Measurements from ENCODE around the gene RPS18.
A peak's percentile ranks its signal among the peaks of the same experiment; 100 is the strongest.

Gene RPS18

DNA sequence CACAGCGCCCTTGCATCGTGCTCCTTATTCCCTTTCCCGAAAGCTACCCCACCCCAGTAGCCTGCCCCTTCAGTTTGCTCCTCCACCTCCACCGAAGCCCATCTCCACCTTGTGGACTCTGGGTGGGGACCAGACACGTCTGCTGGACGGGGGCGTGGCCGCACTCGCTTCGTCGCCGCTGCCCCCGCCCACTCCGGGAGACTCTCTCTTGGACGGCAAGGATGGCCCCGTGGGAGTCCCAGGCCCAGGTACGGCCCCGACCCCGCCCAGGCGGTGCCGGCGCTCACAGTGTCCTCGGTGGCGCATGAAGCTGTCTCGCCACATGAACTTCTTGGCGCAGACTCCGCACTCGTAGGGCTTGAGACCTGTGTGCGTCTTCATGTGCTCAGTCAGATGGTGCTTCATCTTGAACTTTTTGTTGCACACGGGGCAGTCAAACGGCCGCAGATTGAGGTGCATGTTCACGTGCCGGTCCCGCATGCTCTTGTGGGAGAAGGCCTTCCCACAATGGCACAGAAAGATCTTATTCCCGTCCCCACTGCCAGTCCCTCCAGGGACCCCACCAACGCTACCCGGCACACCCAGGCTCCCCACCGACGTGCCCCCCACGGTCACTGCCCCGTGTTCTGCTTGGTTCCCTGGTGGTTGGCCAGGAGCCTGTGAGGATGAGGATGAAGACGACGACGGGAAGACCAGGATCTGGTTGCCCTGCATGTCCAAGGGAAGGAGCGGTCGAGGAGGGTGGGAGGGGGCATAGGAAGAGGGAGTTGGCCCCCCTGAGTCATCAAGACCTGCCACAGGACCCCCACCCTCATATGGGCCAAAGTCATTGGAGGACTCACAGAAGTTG is 43.3 kb downstream of the RPS18 start:
- peaks cover 17% of the 10 kb centered on the region for H3K36me3 ChIP-seq (ENCODE audit: low read length)
- peak overlapping the region; percentile 94 for H3K27ac ChIP-seq (ENCODE audit: low read depth, low read length)
- no peaks in the 10 kb centered on the region for H4K20me1 ChIP-seq (ENCODE audit: low read depth, low read length)
- peak overlapping the region; percentile 95 for H3K4me3 ChIP-seq (ENCODE audit: insufficient read depth, low read length, poor library complexity, severe bottlenecking)
- peaks cover 36% of the 10 kb centered on the region for H3K79me2 ChIP-seq (ENCODE audit: insufficient read depth, low read length)
- no peak for TF ChIP-seq EZH2phosphoT487 (conservative IDR thresholded peaks at IDR 0.05; ENCODE audit: low read length)
- TF ChIP-seq, protein P1, sequence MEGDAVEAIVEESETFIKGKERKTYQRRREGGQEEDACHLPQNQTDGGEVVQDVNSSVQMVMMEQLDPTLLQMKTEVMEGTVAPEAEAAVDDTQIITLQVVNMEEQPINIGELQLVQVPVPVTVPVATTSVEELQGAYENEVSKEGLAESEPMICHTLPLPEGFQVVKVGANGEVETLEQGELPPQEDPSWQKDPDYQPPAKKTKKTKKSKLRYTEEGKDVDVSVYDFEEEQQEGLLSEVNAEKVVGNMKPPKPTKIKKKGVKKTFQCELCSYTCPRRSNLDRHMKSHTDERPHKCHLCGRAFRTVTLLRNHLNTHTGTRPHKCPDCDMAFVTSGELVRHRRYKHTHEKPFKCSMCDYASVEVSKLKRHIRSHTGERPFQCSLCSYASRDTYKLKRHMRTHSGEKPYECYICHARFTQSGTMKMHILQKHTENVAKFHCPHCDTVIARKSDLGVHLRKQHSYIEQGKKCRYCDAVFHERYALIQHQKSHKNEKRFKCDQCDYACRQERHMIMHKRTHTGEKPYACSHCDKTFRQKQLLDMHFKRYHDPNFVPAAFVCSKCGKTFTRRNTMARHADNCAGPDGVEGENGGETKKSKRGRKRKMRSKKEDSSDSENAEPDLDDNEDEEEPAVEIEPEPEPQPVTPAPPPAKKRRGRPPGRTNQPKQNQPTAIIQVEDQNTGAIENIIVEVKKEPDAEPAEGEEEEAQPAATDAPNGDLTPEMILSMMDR (IDR thresholded peaks at IDR 0.05; ENCODE audit: insufficient read depth, low read length, poor library complexity, severe bottlenecking): no peak
- peak overlapping the region; percentile 12 for H2AFZ ChIP-seq (ENCODE audit: low read depth, low read length, severe bottlenecking)
- H3K9me2 ChIP-seq (replicated peaks; ENCODE audit: insufficient read depth, low read length): no peaks in the 10 kb centered on the region
- H3K4me2 ChIP-seq (ENCODE audit: low read depth, low read length, poor library complexity, severe bottlenecking): peak overlapping the region; percentile 97
- H3K9ac ChIP-seq (ENCODE audit: low read length): peak overlapping the region; percentile 89
- H3K9me3 ChIP-seq (ENCODE audit: insufficient read depth, low read length): no peaks in the 10 kb centered on the region
- H3F3A ChIP-seq (ENCODE audit: insufficient read depth): peaks cover 66% of the 10 kb centered on the region
- H3K27me3 ChIP-seq (ENCODE audit: low read length): no peaks in the 10 kb centered on the region

DNA sequence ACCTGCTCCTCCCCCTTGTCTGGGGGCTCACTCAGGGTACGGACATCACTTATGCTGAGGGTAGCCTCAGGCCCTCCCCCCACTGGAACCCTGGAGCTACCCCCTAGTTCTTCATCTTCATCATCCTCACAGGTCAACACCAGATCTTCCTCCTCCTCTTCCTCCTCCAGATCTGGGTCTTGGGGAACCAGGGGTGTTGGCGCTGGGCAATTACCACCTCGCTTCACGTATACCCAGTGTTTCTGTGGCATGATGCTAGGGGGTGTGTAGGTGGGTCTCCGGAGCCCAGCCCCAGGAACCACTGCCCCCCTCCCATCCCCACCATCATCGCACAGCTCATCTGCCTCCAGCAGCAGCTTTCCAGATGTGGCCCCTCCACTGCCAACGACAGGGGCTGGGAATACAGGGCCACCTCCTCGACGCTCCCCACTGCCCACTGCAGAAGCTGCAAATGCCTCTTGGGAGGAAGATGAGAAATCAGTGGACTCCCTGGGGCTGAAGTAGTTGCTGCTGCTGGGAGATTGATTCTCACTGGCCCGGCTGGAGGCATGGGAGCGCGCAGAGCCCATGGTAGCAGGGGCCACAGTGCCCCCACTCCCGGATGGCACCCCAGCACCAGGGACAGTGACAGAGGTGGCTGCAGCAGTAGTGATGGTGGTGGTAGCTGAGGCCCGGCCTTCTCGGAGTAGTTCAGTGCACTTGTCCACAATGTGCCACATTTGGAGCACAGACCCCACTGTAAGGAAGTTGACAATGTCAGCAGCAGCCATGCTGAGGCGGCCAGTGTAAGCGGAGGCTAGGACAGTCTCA is 44.1 kb downstream of the RPS18 start:
- H3K4me2 ChIP-seq (ENCODE audit: low read depth, low read length, poor library complexity, severe bottlenecking): no peak overlapping the region
- H2AFZ ChIP-seq (ENCODE audit: low read depth, low read length, severe bottlenecking): no peak overlapping the region
- no peaks in the 10 kb centered on the region for H3K27me3 ChIP-seq (ENCODE audit: low read length)
- no peaks in the 10 kb centered on the region for H3K9me3 ChIP-seq (ENCODE audit: insufficient read depth, low read length)
- H3K9me2 ChIP-seq (replicated peaks; ENCODE audit: insufficient read depth, low read length): no peaks in the 10 kb centered on the region
- no peak overlapping the region for H3K4me3 ChIP-seq (ENCODE audit: insufficient read depth, low read length, poor library complexity, severe bottlenecking)
- peaks cover 38% of the 10 kb centered on the region for H3K79me2 ChIP-seq (ENCODE audit: insufficient read depth, low read length)
- no peaks in the 10 kb centered on the region for H4K20me1 ChIP-seq (ENCODE audit: low read depth, low read length)
- peaks cover 21% of the 10 kb centered on the region for H3K36me3 ChIP-seq (ENCODE audit: low read length)
- TF ChIP-seq EZH2phosphoT487 (conservative IDR thresholded peaks at IDR 0.05; ENCODE audit: low read length): no peak
- TF ChIP-seq, protein P1 (IDR thresholded peaks at IDR 0.05; ENCODE audit: insufficient read depth, low read length, poor library complexity, severe bottlenecking): no peak
- peaks cover 69% of the 10 kb centered on the region for H3F3A ChIP-seq (ENCODE audit: insufficient read depth)
- no peak overlapping the region for H3K9ac ChIP-seq (ENCODE audit: low read length)
- no peak overlapping the region for H3K27ac ChIP-seq (ENCODE audit: low read depth, low read length)

DNA sequence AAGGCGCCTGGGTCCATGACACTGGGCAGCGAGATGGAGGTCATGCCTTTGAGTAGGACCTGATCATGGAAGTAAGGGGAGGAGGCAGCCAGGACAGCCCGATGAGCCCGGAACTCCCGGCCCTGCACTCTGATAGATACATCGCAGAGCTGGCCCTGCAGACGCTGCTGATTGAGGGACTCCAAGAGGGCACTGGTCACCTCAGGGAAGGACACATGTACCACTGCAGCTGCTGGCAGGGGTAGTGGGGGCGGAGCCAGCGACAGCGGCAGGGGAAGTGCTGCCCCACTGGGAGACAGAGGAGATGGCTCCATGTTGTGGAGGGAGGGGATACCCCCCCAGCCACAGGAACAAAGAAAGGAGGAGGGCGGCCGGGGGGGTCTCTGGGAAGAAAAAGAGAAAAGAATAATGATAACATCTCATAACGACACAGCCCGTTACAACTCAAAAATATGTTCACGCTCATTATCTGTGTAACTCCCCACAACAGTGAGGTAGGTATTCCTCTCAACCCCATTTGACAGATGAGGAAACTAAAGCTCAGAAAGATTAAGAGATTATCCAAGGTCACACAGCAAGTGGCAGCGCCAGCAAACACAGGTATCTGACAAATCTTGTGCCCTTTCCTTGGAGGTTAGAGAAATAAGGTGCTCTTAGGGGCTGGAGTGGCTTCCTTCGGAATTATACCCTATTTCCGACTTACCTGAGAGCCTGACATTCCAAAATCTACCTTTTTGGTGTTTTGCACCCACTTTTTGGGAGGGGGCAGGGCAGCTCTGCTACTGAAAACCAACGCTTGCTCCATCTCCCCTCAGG is 44.9 kb downstream of the RPS18 start:
- TF ChIP-seq EZH2phosphoT487 (conservative IDR thresholded peaks at IDR 0.05; ENCODE audit: low read length): no peak
- TF ChIP-seq, protein P1 (IDR thresholded peaks at IDR 0.05; ENCODE audit: insufficient read depth, low read length, poor library complexity, severe bottlenecking): no peak
- Histone ChIP-seq H3F3A (ENCODE audit: insufficient read depth) (peaks cover 65% of the 10 kb centered on the region), H3K9me2 (replicated peaks; ENCODE audit: insufficient read depth, low read length) (no peaks in the 10 kb centered on the region), H3K27ac (ENCODE audit: low read depth, low read length) (peak overlapping the region; percentile 16), H3K4me3 (ENCODE audit: insufficient read depth, low read length, poor library complexity, severe bottlenecking) (peak overlapping the region; percentile 66), H2AFZ (ENCODE audit: low read depth, low read length, severe bottlenecking) (no peak overlapping the region), H3K9me3 (ENCODE audit: insufficient read depth, low read length) (no peaks in the 10 kb centered on the region), H3K4me2 (ENCODE audit: low read depth, low read length, poor library complexity, severe bottlenecking) (peak overlapping the region; percentile 44), H3K27me3 (ENCODE audit: low read length) (no peaks in the 10 kb centered on the region), H4K20me1 (ENCODE audit: low read depth, low read length) (no peaks in the 10 kb centered on the region; the same call in 1 of the 2 replicates), H3K9ac (ENCODE audit: low read length) (no peak overlapping the region; the same call in 1 of the 2 replicates), H3K36me3 (ENCODE audit: low read length) (peaks cover 21% of the 10 kb centered on the region), H3K79me2 (ENCODE audit: insufficient read depth, low read length) (peaks cover 40% of the 10 kb centered on the region)

Measured in SU-DHL-6 (cell line).